Mucosa of descending colon (tissue), 3 donors: ENCODE measurements around the gene FKBP4. TPM values are rescaled to one million over a fixed set of nuclear protein-coding genes. Genes with fewer than 3 reads are reported as not detected.

Experiments used
- ATAC-seq: fragments of 200-7000 bp; cut with Tn5 transposase; one replicate; pipeline ENCODE4 v1.9.1; 2020; ENCODE audit warnings: mild to moderate bottlenecking, moderate library complexity
- DNase-seq, 3 donors: peaks; one replicate each; pipeline ENCODE4 v3.0.0-alpha.2; 2020
- H3K36me3 ChIP-seq: fragments of 200-600 bp; one replicate; pipeline ENCODE4 v1.8.0; 2021; ENCODE audit warnings: low read depth, mild to moderate bottlenecking
- H3K4me1 ChIP-seq: fragments of 200-600 bp; one replicate; pipeline ENCODE4 v1.8.0; 2021; ENCODE audit warnings: low read depth, mild to moderate bottlenecking
- H3K4me3 ChIP-seq: fragments of 200-600 bp; one replicate; pipeline ENCODE4 v1.8.0; 2021; ENCODE audit warnings: mild to moderate bottlenecking
- H3K9me3 ChIP-seq: fragments of 200-600 bp; one replicate; pipeline ENCODE4 v1.8.0; 2021; ENCODE audit warnings: mild to moderate bottlenecking
- intact Hi-C, 2 donors: fragments of 100-400 bp; cut with DNase I in 1 of 2; cut with micrococcal nuclease in 1 of 2; formaldehyde crosslinking; loops; one replicate each; pipeline versions ENCODE4 v1.11.0 to v1.11.1; 2022; cut with DNase I, micrococcal nuclease
- total RNA-seq, 3 donors: library from RNA; stranded (reverse); fragmentation: NEBNext Ultra II Directional in 2 of 3; extraction: Animal tissue kit (Norgen Biotek cat#: 25700) in 2 of 3; gene quantifications; one replicate each; pipeline versions ENCODE4 v1.2.1 to v1.2.4, GENCODE V29; 2021 to 2023
- TF ChIP-seq, protein P1 (sequence below): fragments of 200-600 bp; IDR thresholded peaks from one replicate; pipeline ENCODE4 v1.8.0; 2022; ENCODE audit warnings: antibody characterized with exemption, mild to moderate bottlenecking
- donor health status: DM: no; HTN: no; CAD: no; lungs with moderate emphysema.
- donor health status: DM: no; HTN: no; CAD: no.
- donor health status: DM: no; HTN: yes; CAD: no.

Gene FKBP4
- total RNA-seq, 3 donors from 2014 or later = 58.2 to 79.7 (median 76.0) TPM

DNA sequence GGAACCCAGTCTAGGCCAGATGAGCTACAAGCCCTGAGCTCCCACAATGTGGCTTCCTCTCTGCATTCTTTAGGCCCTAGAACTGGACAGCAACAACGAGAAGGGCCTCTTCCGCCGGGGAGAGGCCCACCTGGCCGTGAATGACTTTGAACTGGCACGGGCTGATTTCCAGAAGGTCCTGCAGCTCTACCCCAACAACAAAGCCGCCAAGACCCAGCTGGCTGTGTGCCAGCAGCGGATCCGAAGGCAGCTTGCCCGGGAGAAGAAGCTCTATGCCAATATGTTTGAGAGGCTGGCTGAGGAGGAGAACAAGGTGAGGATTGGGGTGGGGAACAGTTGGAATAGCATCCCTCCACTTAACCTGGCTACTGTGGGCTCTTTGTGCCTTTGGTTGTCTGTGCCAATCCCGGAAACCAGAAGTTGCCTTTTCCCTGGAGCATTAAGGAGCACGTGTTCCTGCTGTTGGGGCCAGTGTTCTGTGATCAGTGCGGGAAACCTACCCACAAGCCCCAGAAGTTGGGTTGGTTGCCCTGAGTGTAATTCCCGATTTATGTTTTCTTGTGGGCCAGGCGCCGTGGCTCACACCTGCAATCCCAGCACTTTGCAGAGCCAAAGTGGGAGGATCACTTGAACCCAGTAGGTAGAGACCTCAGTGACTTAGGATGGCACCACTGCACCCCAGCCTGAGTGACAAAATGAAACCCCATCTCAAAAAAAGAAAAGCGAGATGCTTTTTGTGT lies 6.4 kb downstream of the FKBP4 start:
- no peaks in the 10 kb centered on the region for H3K9me3 ChIP-seq
- peaks cover 10% of the 10 kb centered on the region for H3K36me3 ChIP-seq
- no peak for ATAC-seq
- TF ChIP-seq, protein P1, sequence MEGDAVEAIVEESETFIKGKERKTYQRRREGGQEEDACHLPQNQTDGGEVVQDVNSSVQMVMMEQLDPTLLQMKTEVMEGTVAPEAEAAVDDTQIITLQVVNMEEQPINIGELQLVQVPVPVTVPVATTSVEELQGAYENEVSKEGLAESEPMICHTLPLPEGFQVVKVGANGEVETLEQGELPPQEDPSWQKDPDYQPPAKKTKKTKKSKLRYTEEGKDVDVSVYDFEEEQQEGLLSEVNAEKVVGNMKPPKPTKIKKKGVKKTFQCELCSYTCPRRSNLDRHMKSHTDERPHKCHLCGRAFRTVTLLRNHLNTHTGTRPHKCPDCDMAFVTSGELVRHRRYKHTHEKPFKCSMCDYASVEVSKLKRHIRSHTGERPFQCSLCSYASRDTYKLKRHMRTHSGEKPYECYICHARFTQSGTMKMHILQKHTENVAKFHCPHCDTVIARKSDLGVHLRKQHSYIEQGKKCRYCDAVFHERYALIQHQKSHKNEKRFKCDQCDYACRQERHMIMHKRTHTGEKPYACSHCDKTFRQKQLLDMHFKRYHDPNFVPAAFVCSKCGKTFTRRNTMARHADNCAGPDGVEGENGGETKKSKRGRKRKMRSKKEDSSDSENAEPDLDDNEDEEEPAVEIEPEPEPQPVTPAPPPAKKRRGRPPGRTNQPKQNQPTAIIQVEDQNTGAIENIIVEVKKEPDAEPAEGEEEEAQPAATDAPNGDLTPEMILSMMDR = no peak
- no peak for DNase-seq
- intact Hi-C loops = no loop called here
- no peak overlapping the region for H3K4me3 ChIP-seq
- H3K4me1 ChIP-seq = peaks cover 4% of the 10 kb centered on the region

DNA sequence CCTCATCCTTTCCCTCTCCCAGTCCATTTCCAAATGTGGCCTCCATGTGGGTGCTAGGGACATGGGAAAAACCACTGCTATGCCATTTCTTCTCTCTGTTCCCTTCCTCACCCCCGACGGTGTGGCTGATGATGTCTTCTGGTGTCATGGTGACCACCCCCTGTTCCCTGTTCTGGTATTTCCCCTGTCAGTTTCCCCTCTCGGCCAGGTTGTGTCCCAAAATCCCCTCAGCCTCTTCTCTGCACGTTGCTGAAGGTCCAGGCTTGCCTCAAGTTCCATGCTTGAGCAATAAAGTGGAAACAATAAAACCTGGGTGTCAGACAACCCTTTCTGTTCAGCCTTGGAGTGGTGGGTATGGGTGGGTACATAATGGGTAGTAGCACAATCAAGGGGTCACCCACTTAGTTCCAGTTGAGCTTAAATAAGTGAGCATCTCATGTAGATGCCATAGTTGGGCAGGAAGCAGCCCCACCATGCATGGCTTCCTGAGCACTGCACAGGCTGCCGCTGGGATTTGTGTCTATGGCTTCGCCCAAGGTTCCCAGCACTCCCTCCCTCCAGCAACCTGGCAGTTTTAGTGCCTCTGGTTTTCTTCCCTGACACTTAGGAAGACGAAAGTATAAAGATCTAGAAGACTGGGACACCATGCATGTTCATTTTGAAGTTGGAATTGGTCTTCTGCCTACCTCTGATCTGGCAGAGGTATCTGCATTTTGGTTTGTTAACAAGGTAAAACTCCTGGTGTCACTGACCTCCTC lies 9.0 kb downstream of the FKBP4 start:
- no peak for ATAC-seq
- Histone ChIP-seq H3K36me3 (peaks cover 10% of the 10 kb centered on the region), H3K4me1 (no peaks in the 10 kb centered on the region), H3K9me3 (no peaks in the 10 kb centered on the region), H3K4me3 (no peak overlapping the region)
- TF ChIP-seq, protein P1 = no peak
- intact Hi-C loops = no loop called here
- DNase-seq = no peak

DNA sequence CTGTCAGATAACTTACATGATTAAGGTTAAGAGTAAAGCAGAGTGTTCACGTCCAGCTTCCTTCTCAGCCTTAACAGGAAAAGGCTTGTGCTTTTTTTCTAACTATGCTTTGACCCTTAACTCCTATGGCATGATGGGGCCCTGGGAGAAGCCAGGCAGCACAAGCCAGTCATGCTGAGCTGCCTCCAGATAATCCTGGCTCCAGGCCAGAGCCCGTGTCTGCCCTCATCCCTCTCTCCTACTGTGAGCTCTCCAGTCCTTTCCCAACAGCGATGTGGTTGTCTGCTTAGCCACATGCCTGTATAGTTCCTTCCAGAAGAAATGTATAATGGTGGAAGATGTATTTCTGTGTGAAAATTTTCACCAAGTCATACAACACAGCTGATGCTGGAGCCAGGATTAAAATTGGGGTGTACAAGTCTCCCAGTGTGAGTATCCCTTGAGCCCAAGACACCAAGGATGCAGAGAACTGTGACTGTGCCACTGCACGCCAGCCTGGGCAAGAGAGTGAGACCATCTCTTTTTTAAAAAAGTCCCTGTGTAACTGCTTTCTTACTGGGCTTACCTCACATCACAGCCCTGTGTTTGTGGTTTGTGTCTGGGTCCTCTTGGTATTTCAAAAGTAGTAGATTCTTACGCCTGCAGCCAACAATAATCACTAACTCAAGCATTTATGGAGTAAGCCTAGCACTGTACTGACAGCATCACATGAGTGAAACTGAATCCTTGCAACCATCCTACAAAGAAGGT lies 9.8 kb downstream of the FKBP4 start:
- DNase-seq = no peak
- Histone ChIP-seq H3K4me3 (no peak overlapping the region), H3K4me1 (no peaks in the 10 kb centered on the region), H3K36me3 (peaks cover 10% of the 10 kb centered on the region), H3K9me3 (no peaks in the 10 kb centered on the region)
- TF ChIP-seq, protein P1 = no peak
- no peak for ATAC-seq
- intact Hi-C loops = no loop called here

DNA sequence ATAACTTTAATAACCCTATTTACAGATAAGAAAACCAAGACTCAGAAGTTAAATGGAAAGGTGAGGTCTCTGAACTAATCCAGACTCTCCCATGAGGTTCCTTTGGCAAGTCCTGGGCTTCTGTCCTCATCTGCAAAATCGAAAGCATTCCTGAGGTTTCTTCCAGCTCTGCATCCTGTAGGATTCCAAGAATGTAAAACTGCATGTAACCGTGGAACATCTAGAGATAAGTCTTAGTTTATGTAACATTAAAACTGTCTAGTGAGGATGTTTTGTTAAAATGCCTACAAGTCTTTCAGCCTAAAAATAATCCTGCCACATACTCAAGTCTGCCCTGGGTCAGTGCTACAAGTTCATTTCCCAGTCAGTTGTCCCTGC lies 10.4 kb downstream of the FKBP4 start:
- intact Hi-C loops = no loop called here
- Histone ChIP-seq H3K9me3 (no peaks in the 10 kb centered on the region), H3K4me3 (no peak overlapping the region), H3K4me1 (no peaks in the 10 kb centered on the region), H3K36me3 (peaks cover 6% of the 10 kb centered on the region)
- TF ChIP-seq, protein P1 = no peak
- ATAC-seq = no peak
- DNase-seq = no peak

DNA sequence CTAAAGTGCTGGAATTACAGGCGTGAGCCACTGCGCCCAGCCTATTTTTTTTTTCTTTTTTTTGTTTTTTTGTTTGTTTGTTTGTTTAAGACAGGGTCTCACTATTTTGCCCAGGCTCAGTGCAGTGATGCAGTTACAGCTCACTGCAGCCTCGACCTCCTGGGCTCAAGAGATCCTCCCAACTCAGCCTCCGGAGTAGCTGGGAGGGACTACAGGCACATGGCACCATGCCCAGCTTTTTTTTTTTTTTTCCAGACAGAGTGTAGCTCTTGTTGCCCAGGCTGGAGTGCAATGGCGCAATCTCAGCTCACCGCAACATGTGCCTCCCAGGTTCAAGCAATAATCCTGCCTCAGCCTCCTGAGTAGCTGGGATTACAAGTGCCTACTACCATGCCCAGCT lies 11.9 kb downstream of the FKBP4 start:
- ATAC-seq (no peak), DNase-seq (no peak)
- intact Hi-C loops = no loop called here

More for the DNA sequence above, 11.9 kb downstream of the FKBP4 start:
- Histone ChIP-seq H3K4me1 (peaks cover under 1% of the 10 kb centered on the region), H3K36me3 (peaks cover 6% of the 10 kb centered on the region), H3K4me3 (no peak overlapping the region), H3K9me3 (no peaks in the 10 kb centered on the region)
- TF ChIP-seq, protein P1 = no peak
